Natural killer cell treated with Interleukin-12 subunit alpha and Interleukin-12 subunit beta and Interleukin-15 and Interleukin-18, amount 100 ng/mL, for 72 hours (primary cell): ENCODE results near the gene ATE1. TPM values are rescaled to one million over a fixed set of nuclear protein-coding genes. Genes with fewer than 3 reads are reported as not detected.
A peak's percentile ranks its signal among the peaks of the same experiment; 100 is the strongest.
"Not testable (repeated sequence)": the region's sequence is repeated elsewhere in the genome, so short reads cannot be mapped to it uniquely, and the experiment has no call there.

Experiments
- ATAC-seq, 2 donors: fragments of 150-1000 bp; cut with Tn5 transposase in 1 of 2; sonication (Bioruptor Pico), chemical (Tn5 transposase) in 1 of 2; 2 replicates each; pipeline ENCODE4 v1.10.0; 2021
- DNase-seq: peaks from one replicate; pipeline ENCODE4 v3.0.0; 2022; ENCODE audit warnings: low spot score
- H3K27ac Mint-ChIP-seq, 2 donors: 1 replicate in 1 of 2; 2 replicates in 1 of 2; pipeline ENCODE4 v1.8.0; 2022; ENCODE audit warnings: mixed read lengths in 2 of 2, mild to moderate bottlenecking in 1 of 2, moderate library complexity in 1 of 2
- H3K27me3 Mint-ChIP-seq, 2 donors: 1 replicate in 1 of 2; 2 replicates in 1 of 2; pipeline ENCODE4 v1.8.0; 2022; ENCODE audit warnings: mixed read lengths in 2 of 2
- H3K36me3 Mint-ChIP-seq: one replicate; pipeline ENCODE4 v1.8.0; 2022; ENCODE audit warnings: mixed read lengths
- H3K4me1 Mint-ChIP-seq, 2 donors: 1 replicate in 1 of 2; 2 replicates in 1 of 2; pipeline ENCODE4 v1.8.0; 2022; ENCODE audit warnings: low read depth in 2 of 2, mixed read lengths in 2 of 2, mild to moderate bottlenecking in 1 of 2
- H3K4me3 Mint-ChIP-seq: one replicate; pipeline ENCODE4 v1.8.0; 2022; ENCODE audit warnings: mixed read lengths
- H3K9me3 Mint-ChIP-seq: 2 replicates; pipeline ENCODE4 v1.8.0; 2022; ENCODE audit warnings: mixed read lengths
- total RNA-seq, 2 donors: library from RNA; stranded (reverse); gene quantifications; one replicate each; pipeline ENCODE4 v1.2.3, GENCODE V29; 2022

ATE1 gene
- total RNA-seq, 2 donors from 2014 or later = 27.7 to 32.6 TPM

GRCh38 chr10:121766426-121766825 is 161.4 kb downstream of the ATE1 start:
- H3K36me3 Mint-ChIP-seq = peaks cover 20% of the 10 kb centered on the region
- no peak for ATAC-seq
- H3K27ac Mint-ChIP-seq = no peak overlapping the region
- H3K9me3 Mint-ChIP-seq = no peaks in the 10 kb centered on the region
- H3K27me3 Mint-ChIP-seq = no peaks in the 10 kb centered on the region
- H3K4me3 Mint-ChIP-seq = no peak overlapping the region
- no peak for DNase-seq
- H3K4me1 Mint-ChIP-seq = no peaks in the 10 kb centered on the region

GRCh38 chr10:121765204-121765603 is 162.6 kb downstream of the ATE1 start:
- no peaks in the 10 kb centered on the region for H3K4me1 Mint-ChIP-seq
- no peak overlapping the region for H3K4me3 Mint-ChIP-seq
- DNase-seq = no peak
- no peak overlapping the region for H3K27ac Mint-ChIP-seq
- H3K9me3 Mint-ChIP-seq = no peaks in the 10 kb centered on the region
- peaks cover 28% of the 10 kb centered on the region for H3K36me3 Mint-ChIP-seq
- no peaks in the 10 kb centered on the region for H3K27me3 Mint-ChIP-seq
- ATAC-seq = no peak

GRCh38 chr10:121764233-121764942 is 163.4 kb downstream of the ATE1 start:
- Mint-ChIP-seq H3K36me3 (peaks cover 32% of the 10 kb centered on the region), H3K4me3 (no peak overlapping the region)

GRCh38 chr10:121757241-121757640 is 170.6 kb downstream of the ATE1 start:
- Mint-ChIP-seq H3K36me3 (peaks cover 56% of the 10 kb centered on the region), H3K9me3 (peaks cover 20% of the 10 kb centered on the region)
- not testable (repeated sequence) for H3K27me3 Mint-ChIP-seq

More at GRCh38 chr10:121764233-121764942, 163.4 kb downstream of the ATE1 start:
- ATAC-seq = no peak
- H3K9me3 Mint-ChIP-seq = no peaks in the 10 kb centered on the region
- H3K27me3 Mint-ChIP-seq = no peaks in the 10 kb centered on the region
- no peak for DNase-seq
- no peaks in the 10 kb centered on the region for H3K4me1 Mint-ChIP-seq
- H3K27ac Mint-ChIP-seq = no peak overlapping the region

GRCh38 chr10:121755496-121755895 is 172.3 kb downstream of the ATE1 start:
- ATAC-seq, H3K27me3 Mint-ChIP-seq: not testable (repeated sequence)

More at GRCh38 chr10:121757241-121757640, 170.6 kb downstream of the ATE1 start:
- H3K27ac Mint-ChIP-seq, H3K4me3 Mint-ChIP-seq, ATAC-seq, DNase-seq: not testable (repeated sequence)
- peaks cover 16 to 24% of the 10 kb centered on the region in 2 donors for H3K4me1 Mint-ChIP-seq

GRCh38 chr10:121754666-121755065 is 173.2 kb downstream of the ATE1 start:
- ATAC-seq (peak; percentile 76 to 79), DNase-seq (no peak)
- peak overlapping the region; percentile 65 to 87 for H3K27ac Mint-ChIP-seq
- peak overlapping the region; percentile 69 for H3K4me3 Mint-ChIP-seq
- H3K27me3 Mint-ChIP-seq = no peaks in the 10 kb centered on the region
- peaks cover 16 to 24% of the 10 kb centered on the region in 2 donors for H3K4me1 Mint-ChIP-seq
- peaks cover 36% of the 10 kb centered on the region for H3K36me3 Mint-ChIP-seq
- H3K9me3 Mint-ChIP-seq = peaks cover 20% of the 10 kb centered on the region

More at GRCh38 chr10:121755496-121755895, 172.3 kb downstream of the ATE1 start:
- Mint-ChIP-seq H3K4me1 (peaks cover 16 to 24% of the 10 kb centered on the region in 2 donors), H3K9me3 (peaks cover 20% of the 10 kb centered on the region), H3K36me3 (peaks cover 43% of the 10 kb centered on the region), H3K27ac (peak overlapping the region in 1 of 2 donors; percentile 87)
- DNase-seq, H3K4me3 Mint-ChIP-seq: not testable (repeated sequence)

- peaks cover 16 to 24% of the 10 kb centered on the region in 2 donors for H3K4me1 Mint-ChIP-seq
- H3K27me3 Mint-ChIP-seq = no peaks in the 10 kb centered on the region
- peaks cover 32% of the 10 kb centered on the region for H3K36me3 Mint-ChIP-seq
- ATAC-seq (peak; percentile 95 to 97), DNase-seq (no peak)
- peaks cover 19% of the 10 kb centered on the region for H3K9me3 Mint-ChIP-seq
- peak overlapping the region; percentile 69 for H3K4me3 Mint-ChIP-seq
- H3K27ac Mint-ChIP-seq = peak overlapping the region; percentile 65 to 87
Measured at GRCh38 chr10:121753726-121754476, 173.9 kb downstream of the ATE1 start.

- H3K9me3 Mint-ChIP-seq = peaks cover 11% of the 10 kb centered on the region
- H3K4me1 Mint-ChIP-seq = peaks cover 18 to 24% of the 10 kb centered on the region in 2 donors
- no peak overlapping the region for H3K27ac Mint-ChIP-seq
- no peak overlapping the region for H3K4me3 Mint-ChIP-seq
- peaks cover 14% of the 10 kb centered on the region for H3K36me3 Mint-ChIP-seq
- no peak for ATAC-seq
- no peak for DNase-seq
- H3K27me3 Mint-ChIP-seq = no peaks in the 10 kb centered on the region
Measured at GRCh38 chr10:121751191-121751760, 176.6 kb downstream of the ATE1 start.

GRCh38 chr10:121747163-121747775 is 180.6 kb downstream of the ATE1 start:
- Mint-ChIP-seq H3K36me3 (no peaks in the 10 kb centered on the region), H3K4me3 (no peak overlapping the region), H3K4me1 (peaks cover 0 to 2% of the 10 kb centered on the region in 2 donors), H3K27ac (no peak overlapping the region), H3K27me3 (no peaks in the 10 kb centered on the region), H3K9me3 (no peaks in the 10 kb centered on the region)
- DNase-seq (no peak), ATAC-seq (peak in 1 of 2 donors; percentile 31)

- Mint-ChIP-seq H3K9me3 (no peaks in the 10 kb centered on the region), H3K4me3 (no peak overlapping the region), H3K36me3 (peaks cover 6% of the 10 kb centered on the region), H3K27ac (no peak overlapping the region), H3K4me1 (peaks cover 21 to 25% of the 10 kb centered on the region in 2 donors), H3K27me3 (peaks cover 12 to 14% of the 10 kb centered on the region in 2 donors)
- DNase-seq = no peak
- ATAC-seq = no peak
Measured at GRCh38 chr10:121741248-121741792, 186.5 kb downstream of the ATE1 start.

GRCh38 chr10:121740069-121740468 is 187.8 kb downstream of the ATE1 start:
- Mint-ChIP-seq H3K4me3 (no peak overlapping the region), H3K4me1 (peaks cover 21 to 29% of the 10 kb centered on the region in 2 donors), H3K27ac (no peak overlapping the region), H3K27me3 (peaks cover 19 to 27% of the 10 kb centered on the region in 2 donors), H3K9me3 (no peaks in the 10 kb centered on the region), H3K36me3 (peaks cover 6% of the 10 kb centered on the region)
- no peak for DNase-seq
- no peak for ATAC-seq

GRCh38 chr10:121739114-121739513 is 188.7 kb downstream of the ATE1 start:
- no peak for DNase-seq
- no peak for ATAC-seq
- Mint-ChIP-seq H3K27ac (no peak overlapping the region), H3K4me1 (peaks cover 21 to 29% of the 10 kb centered on the region in 2 donors), H3K27me3 (peaks cover 22 to 31% of the 10 kb centered on the region in 2 donors), H3K4me3 (no peak overlapping the region), H3K36me3 (peaks cover 6% of the 10 kb centered on the region), H3K9me3 (no peaks in the 10 kb centered on the region)
